GM18499 (cell line): ENCODE measurements around the gene TCAF1.
A peak's percentile ranks its signal among the peaks of the same experiment; 100 is the strongest.
"Not testable (repeated sequence)": the region's sequence is repeated elsewhere in the genome, so short reads cannot be mapped to it uniquely, and the experiment has no call there.

Source experiments
- ATAC-seq: cut with Tn5 transposase; IDR thresholded peaks from one replicate; pipeline ENCODE4 v1.9.1; 2021; ENCODE audit warnings: moderate number of reproducible peaks; ENCODE audit not compliant: insufficient read depth, unreplicated experiment

TCAF1 gene

DNA sequence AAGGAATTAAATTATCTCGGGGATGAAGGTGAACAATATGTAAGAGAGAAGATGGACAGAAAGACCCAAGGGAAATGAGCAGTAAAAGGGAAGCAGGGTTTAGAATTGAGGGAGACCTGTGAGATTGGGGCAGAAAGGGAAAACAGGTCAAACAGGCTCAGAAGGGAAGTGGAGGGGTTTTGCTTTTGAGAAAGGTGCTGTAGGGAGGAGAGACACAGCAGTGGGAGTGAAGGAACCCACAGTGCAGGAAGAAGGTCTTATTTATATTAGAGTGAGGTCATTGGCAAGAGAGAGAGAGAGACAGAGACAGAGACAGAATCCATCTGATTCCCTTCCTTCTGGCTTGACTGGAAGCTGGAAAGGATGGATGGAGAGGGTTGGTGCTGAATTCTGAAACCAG lies 3.5 kb upstream of the TCAF1 start:
- ATAC-seq, result no peak

DNA sequence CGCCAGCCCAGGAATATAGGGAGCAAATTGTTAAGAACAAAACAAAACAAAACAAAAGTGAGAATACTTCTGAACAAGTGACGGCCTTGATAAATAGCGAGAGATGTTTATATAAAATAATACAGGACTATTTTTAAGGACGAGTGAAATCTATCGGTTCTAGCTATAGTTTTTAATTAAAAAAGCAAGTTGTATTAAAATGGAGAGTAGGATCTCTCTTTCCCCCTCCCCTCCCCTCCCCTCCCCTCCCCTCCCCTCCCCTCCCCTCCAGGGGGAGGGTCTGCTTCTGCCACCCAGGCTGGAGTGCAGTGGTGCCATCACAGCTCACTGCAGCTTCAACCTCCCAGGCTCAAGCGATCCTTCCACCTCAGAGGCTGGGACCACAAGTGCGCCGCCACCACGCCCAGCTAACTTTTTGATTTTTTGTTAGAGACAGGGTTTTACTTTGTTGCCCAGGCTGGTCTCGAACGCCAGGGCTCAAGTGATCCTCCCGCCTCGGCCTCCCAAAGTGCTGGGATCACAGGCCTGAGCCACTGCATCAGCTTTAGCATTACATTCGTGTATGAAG lies 440 bp upstream of the TCAF1 start:
- no peak for ATAC-seq

DNA sequence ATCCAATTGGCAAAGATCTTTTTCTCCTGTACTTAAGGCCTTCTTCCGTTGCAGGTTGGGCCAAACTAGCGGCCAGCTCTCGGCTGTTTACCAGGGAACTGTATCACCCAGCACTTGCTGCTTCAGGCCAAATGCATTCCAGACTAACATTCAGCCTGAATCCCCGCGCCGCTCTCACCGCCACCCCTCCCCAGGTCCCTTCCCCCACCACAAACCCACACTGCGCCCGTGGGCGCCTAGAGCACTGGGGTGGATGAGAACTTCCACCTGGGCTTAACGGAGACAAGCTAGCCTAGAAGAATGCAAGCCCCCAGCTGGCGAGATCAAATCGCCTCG lies 676 bp downstream of the TCAF1 start:
- no peak for ATAC-seq

DNA sequence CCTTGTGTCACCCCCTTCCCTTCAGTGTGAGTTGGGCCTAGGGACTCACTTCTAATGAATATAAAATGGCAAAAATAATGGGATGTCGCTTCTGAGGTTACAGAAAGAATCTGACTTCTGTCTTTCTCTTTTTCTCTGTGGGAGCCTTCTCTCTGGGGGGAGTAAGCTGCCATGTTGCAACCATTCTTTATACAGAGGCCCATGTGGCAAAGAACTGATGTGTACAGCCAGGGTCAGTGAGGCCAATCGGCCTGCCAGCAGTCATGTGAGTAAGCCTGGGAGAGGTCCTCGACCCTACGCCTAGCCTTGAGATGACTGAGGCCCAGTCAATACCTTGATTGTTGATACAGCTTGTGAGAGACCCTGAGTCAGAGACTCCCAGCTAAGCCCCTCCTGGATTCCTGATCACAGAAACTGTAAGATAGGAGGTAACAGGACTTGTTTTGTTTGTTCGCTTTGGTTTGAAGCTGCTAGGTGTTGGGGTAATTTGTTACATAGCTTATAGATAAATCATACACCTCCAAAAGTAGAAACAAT lies 1.7 kb downstream of the TCAF1 start:
- ATAC-seq, result no peak

DNA sequence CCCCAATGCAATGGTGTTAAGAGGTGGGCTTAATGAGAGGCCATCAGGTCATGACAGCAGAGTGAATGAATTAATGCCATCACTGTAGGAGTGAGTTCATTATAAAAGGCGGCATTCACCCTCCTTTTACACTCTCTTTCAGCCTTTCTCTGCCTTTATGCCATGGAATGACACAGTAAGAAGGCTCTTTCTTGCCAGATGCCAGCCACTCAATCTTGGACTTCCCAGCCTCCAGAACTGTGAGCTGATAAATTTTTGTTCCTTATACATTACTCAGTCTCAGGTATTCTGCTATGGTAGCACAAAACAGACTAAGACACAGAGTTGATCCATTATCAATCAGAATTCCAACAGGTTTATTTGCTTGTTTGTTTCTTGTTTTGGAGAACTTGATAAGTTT lies 3.2 kb downstream of the TCAF1 start:
- ATAC-seq, result no peak

DNA sequence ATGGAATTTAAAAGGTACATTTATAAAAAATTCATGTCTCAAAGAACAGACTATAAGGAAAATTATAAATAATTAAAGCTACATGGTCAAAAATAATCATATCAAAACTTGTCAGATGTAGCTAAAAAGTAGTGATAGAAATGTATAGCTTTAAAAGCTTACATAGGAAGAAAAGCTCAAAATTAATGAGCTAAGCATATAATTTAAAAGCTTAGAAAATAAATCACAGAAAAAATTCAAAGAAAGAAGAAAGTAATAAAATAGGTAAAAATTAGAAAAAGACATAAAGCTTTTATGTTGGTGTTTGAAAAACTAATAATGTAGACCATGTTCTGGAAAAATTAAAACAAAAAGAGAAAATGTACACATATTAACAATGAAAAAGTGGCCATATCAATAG lies 5.3 kb downstream of the TCAF1 start:
- no peak for ATAC-seq

DNA sequence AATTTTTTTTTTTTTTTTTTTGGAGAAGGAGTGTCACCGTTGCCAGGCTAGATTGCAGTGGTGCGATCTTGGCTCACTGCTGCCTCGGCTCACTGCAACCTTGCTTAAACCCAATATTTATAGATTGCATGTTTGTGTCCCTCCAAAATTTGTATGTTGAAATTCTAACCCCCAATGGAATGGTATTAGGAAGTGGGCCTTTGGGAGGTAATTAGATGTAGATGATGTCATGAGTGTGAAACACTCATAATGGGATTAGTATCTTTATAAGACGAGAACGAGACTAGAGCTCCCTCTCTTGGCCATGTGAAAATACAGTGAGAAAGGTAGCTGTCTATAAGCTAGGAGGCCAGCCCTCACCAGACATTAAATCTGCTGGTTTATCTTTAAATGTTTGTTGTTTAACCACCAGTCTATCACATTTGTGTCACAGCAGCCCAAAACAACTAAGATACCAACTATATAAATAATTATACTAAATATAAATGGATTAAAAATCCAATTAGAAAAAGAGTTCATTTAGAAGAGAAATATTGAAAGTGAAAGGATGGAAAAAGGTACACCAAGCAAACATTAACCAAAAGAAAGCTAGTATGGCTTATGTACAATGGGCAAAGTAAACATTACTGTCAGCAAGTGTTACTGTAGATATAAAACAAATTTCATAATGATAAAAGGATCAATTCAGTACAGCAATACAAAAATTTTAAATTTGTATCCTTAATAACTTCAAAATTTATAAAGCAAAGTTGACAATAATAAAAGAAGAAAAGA lies 9.3 kb downstream of the TCAF1 start:
- ATAC-seq, result peak; percentile 98

DNA sequence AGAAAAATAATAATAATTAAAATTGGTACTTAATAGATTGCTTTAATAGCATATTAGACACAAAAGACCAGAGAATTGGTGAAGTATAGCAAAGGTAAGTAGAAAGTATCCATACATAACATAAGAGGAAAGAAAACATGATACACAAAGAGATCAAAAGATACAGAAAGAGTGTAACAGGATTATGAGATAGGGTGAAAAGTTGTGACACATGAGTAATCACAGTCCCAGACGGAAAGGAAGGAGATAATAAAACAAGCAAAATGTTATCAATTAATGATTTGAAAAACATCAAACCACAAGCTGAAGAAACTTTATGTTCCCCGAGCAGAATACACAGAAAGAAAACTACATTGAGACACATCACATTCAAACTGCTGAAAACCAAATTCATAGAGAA lies 10.5 kb downstream of the TCAF1 start:
- no peak for ATAC-seq

DNA sequence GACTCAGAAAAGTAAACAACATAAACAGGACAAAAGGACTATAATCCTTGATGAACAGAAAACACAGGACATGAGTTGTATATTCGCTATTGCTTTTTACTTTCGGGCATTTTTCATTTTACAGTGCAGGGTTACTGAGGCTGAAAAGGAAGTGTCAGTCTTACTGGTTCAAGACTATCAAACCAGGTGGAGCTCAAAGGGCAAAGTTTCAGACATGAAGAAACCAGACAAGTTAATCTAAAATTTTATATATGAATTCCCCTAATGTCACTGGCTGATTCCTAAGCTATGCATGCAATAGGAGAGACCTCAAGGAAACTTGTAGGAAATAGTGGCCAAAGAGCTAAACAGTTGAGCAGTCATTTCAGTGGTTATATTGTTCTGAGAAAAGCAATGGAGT lies 11.4 kb downstream of the TCAF1 start:
- no peak for ATAC-seq

DNA sequence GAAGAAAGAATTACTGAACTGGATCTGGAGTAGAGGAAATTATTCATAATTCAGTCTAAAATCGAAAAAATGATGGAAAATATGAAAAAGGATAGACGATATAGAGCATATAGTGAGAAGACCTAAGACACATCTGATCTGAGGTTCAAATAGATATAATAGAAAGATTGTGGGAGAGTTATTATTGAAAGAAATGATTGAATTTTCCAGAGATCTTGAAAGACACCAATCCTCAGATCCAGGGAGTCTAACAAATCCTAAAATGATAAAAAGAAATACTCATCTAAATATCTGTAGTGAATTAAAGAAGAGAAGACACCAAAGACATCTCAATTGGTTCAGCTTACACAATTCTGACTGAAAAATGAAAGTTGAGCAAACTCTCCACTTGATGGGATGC lies 12.9 kb downstream of the TCAF1 start:
- no peak for ATAC-seq

DNA sequence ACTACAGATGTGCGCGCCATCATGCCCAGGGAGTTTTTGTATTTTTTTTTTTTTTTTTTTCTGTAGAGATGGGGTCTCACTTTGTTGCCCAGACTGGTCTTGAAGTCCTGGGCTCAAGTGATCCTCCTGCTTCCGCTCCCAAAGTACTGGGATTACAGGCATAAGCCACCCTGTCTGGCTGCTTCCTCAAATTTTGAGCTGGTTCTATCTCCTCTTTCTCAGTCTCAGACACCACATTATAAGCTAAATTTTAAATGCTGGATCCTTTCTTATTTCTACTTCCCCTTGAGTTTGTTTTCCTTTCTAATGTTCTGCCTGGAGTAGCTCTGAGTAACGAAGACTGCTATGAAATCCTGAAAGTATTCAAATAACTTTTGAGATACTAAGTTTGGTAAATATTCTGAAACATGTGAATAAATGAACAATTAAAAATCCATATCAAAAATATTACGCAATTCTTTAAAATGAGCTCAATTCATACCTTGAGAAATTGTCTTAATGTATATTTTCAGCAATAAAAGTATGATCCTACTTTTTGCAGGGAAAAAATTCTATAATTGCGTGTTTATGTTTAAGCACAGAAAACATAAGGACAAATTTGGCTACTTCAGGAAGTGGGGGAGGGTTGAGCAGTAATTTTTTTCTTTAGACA lies 15.0 kb downstream of the TCAF1 start:
- ATAC-seq, result no peak

DNA sequence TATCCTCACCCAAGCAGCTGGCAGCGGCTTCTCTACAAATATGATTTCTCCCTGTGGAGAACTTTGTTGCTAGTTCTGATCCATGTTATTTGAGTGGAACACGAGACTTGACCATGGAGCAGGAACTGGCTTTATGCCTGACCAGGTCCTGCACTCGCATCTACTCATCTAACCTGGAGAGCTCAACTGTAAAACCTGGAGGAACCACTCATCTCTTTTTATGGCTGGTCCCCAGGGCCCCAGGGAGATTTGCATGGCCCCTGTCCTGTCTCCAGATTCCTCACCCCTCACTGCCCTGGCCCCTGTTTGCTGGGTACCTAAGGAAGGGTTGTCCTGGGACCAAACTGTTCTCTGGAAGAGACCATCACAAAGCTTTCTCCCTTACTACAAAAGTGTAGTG lies 16.0 kb downstream of the TCAF1 start:
- ATAC-seq, result no peak

DNA sequence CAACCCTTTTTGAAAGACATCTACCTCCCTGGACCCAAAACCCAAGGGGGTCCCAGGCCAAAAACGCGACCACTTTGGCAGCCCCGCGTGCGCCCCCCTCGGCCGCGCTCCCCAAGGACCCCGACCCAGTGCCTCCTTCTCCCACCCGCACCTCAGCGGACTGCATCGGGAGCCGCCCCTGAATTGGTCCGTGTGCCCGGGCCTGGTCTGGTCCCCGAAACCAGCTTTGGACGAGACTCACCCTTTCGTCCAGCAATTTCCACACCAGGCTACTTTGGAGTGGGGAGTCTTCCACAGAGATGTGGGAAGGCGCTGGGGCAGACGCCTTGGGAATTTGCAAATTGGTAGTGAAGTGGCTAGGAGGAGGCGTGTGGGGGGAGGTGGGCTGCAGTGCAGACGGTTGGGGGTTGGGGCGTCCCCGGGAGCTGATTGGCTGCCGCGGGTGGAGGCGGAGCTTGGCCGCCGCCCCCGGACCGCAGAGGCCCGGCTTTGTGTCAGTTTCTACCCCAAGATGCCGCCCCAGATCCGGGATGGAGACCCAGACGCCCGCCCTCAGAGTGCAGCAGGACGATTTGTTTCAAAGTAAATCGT lies 16.9 kb downstream of the TCAF1 start:
- ATAC-seq, result peak; percentile 57

DNA sequence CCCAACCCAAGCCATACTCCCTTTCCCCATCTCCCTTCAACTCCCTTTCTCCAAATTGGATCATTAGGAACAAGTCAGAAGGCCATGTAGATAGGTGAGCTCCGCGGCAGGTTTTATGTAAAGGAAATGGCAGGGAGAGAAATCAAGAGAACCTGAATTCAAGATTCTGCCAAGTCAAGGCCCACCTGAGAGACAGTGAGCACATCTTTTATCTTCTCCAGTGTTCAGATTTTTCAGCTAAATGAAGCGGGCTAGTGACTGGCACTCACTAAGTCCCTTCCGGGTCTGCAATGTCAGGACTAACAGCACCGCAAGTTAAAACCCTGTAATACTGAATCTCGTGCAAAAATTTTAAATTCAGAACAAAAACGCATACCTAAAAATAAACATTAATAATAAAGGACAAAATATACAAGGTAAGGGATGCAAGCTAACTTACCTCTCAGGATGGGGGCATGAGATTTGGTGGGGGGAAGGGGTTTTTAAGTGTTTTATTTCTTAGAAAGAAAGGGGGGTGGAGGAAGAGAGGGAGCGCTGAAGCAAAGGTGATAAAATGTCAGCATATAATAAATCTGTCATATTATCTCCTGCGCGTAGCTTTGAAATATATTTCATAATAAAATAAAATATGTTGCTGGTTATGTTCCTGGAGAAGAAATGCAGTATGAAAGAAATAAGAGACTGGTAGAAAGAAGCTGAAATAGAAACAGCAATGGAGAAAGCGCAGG lies 17.6 kb downstream of the TCAF1 start:
- ATAC-seq, result no peak

DNA sequence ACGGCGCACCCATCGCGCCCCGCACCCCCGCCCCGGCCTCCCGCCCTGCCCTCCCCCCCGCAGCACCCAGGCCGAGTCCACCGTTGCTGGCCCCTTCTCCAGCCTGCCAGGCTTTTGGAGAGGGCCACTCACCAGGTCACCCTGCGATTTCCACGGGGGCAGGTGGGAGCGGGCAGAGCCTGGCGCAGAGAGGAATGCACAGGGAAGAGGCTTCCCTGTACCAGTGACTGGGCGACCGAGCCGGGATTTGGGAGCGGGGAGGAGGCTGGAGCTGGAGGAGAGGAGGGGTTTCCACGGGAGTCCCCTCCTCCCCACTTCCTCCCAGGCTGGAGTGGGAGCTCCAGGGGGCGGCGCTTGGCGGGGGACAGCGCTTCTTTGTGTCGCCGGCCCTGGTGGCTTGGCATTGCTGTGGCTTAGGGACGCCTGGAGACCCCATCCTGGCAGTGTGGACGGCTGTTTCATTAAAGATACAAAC lies 19.3 kb downstream of the TCAF1 start:
- no peak for ATAC-seq

DNA sequence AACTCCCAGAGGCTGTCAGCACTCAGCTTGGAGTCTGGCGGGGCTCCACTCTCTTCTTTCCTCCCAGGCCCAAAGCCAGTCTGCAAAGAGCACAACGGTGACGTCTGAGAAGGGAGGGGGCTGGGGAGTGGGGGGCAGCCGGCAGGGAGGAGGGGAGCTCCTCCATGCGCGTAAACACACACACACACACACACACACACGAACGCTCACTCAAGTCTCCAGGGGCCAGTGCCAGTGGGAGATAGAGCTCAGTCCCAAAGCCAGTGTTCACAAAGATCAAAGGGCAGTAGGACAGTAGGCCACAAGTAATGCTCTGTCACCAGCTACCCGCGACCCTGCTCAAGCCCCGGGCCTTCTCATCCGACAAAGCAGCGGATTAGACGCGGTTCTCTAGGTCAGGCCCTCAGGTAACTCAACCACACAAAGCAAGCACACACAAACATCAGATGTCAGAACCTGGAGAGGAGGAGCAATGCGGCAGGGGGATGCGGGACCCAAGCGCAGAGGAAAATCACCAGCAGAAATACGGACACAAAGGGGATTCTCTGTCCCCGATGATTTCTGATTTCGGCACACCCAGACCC lies 19.9 kb downstream of the TCAF1 start:
- ATAC-seq, result no peak

DNA sequence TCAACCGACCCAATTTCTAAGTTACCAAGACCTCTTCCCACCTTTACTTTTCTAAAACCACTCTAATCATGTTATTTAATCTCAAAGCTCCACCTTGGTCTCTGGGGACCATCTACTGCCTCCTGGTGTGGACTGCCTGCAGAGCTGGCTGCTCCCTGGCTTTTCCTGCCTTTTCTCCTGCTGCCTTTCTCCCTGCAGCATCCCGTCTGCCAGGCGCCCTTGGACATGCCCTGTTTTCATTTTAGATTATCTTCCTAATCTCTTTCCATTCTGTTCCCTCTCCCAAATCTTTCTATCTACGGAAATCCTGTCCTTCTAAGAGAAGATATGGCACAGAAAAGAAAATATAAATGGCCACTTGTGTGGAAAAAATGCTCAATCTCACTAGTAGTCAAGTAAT lies 23.1 kb downstream of the TCAF1 start:
- no peak for ATAC-seq

DNA sequence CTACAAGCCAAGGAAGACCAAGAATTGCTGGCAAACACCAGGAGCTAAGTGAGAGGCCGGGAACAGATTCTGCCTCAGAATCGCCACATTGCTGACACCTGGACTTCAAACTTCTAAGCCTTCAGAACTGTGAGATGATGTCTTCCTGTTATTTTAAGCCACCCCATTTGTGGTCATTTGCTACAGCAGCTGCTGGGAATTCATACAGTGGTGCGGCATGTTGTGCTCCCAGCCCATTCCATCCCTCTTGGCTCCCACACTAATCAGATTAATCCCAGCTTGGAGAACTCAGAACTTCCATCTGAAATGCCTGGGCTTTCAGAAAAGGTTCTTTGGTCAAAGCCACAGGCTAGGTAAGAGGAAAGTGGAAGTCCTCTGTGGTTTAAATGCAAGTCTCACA lies 24.9 kb downstream of the TCAF1 start:
- no peak for ATAC-seq

DNA sequence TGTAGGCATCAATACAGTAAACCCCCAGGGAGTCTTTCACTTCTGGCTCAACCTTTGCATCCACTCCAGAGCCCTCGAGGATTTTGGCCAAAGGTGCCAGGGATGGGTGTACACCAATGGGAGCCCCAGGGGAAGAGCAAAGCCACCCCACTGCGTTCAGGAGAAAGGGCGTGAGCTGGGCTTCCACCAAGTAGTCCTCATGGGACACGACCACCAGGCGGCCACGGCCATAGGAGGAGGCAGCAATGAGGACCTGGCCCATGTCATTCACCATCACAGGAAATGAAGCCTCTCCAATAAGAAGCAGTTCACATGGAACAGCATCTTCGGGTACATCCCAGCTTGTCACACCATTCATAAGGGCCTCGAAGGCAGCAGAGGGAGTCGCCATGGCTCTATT lies 25.8 kb downstream of the TCAF1 start:
- no peak for ATAC-seq

DNA sequence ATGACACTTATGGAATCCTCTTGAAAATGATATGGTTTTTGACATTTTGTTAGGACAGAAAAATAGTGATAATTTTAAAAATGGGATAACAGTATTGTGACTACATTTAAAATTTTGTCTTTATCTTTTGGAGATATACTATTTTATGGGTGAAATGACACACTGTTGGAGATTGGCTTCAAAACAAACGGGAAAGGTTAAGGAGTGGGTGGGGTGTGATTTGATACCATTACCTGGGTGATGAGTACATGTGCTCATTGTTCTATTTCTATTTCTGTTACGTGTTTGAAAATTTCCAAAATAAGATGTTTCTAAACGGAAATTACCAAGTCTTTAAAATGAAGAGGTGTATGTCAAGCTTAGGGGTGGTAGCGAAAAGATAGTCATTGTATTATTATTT lies 28.7 kb downstream of the TCAF1 start:
- not testable (repeated sequence) for ATAC-seq
